Measurements from ENCODE around the gene EGFL8. TPM values are rescaled to one million over a fixed set of nuclear protein-coding genes. Genes with fewer than 3 reads are reported as not detected.

EGFL8 gene
- total and polyA plus RNA-seq, 2 donors (not counting 3 experiments of a cell fraction or from before 2014, with no cell fraction given): 9.0 to 12.6 TPM

GRCh38 chr6:32167154-32167760 lies 2.9 kb downstream of the EGFL8 start:
- CTCF ChIA-PET: no interaction called here

GRCh38 chr6:32167761-32168262 lies 3.4 kb downstream of the EGFL8 start:
- dilution Hi-C loops (cut with MboI; ENCODE audit: extremely low pct_ligation_motif_present, low sequenced_read_pairs): no loop called here
- FAIRE-seq: no peak
- H2AFZ ChIP-seq (ENCODE audit: low read depth, low read length): no peak overlapping the region
- no TSS peak for BruUV-seq (replicated peaks)
- no peak for TF ChIP-seq GATA2 (IDR thresholded peaks at IDR 0.05; ENCODE audit: insufficient read depth, insufficient read length, low read depth, low read length)
- no peak for TF ChIP-seq FOS (IDR thresholded peaks at IDR 0.05; ENCODE audit: borderline replicate concordance, insufficient read depth, low read length)
- no peak for TF ChIP-seq EZH2 (IDR thresholded peaks at IDR 0.05; ENCODE audit: borderline replicate concordance, low read depth, low read length, severe bottlenecking)
- no peak for TF ChIP-seq CTCF (IDR thresholded peaks at IDR 0.05; ENCODE audit: extremely low read depth in 1 of 2, insufficient read depth in 1 of 2, low read depth in 1 of 2, low read length in 2 of 2)
- TF ChIP-seq MYC (IDR thresholded peaks at IDR 0.05; ENCODE audit: low read depth, low read length): no peak
- H4K20me1 ChIP-seq (replicated peaks; ENCODE audit: control insufficient read depth, extremely low read depth, insufficient read depth, low read length): no peaks in the 10 kb centered on the region
- no peak overlapping the region for H3K4me2 ChIP-seq (ENCODE audit: insufficient read depth, low read length)
- H3K9me3 ChIP-seq (replicated peaks; ENCODE audit: control insufficient read depth, insufficient read depth, low read length): no peaks in the 10 kb centered on the region
- intact Hi-C loops (cut with micrococcal nuclease): no loop called here
- no peaks in the 10 kb centered on the region for H3K27me3 ChIP-seq (ENCODE audit: control insufficient read depth in 2 of 2, insufficient read depth in 2 of 2, low read length in 2 of 2)
- H3K36me3 ChIP-seq (ENCODE audit: control insufficient read depth in 2 of 2, extremely low read depth in 1 of 2, insufficient read depth in 2 of 2, low read length in 2 of 2): peaks cover 7 to 21% of the 10 kb centered on the region in 2 experiments
- POLR2A ChIA-PET: no interaction called here
- H3K79me2 ChIP-seq (ENCODE audit: control insufficient read depth, insufficient read depth, low read length): no peaks in the 10 kb centered on the region
- H3K4me3 ChIP-seq (replicated peaks in 1 of 3; ENCODE audit: insufficient read depth in 1 of 3, low read depth in 1 of 3, low read length in 3 of 3): no peak overlapping the region
- no peak for DNase-seq (ENCODE audit: low read depth, low spot score)
- H3K9me1 ChIP-seq (replicated peaks; ENCODE audit: control insufficient read depth, extremely low read depth, insufficient read depth, low read length): no peaks in the 10 kb centered on the region
- CTCF ChIA-PET: no interaction called here
- no peak overlapping the region for H3K9ac ChIP-seq (replicated peaks; ENCODE audit: extremely low read depth, insufficient read depth, low read length)
- no peaks in the 10 kb centered on the region for H3K4me1 ChIP-seq (ENCODE audit: control insufficient read depth, extremely low read depth, insufficient read depth, low read length)
- no peak overlapping the region for H3K27ac ChIP-seq (ENCODE audit: insufficient read depth, low read depth, low read length)

More at GRCh38 chr6:32167154-32167760, 2.9 kb downstream of the EGFL8 start:
- H4K20me1 ChIP-seq (replicated peaks; ENCODE audit: control insufficient read depth, extremely low read depth, insufficient read depth, low read length): no peaks in the 10 kb centered on the region
- H3K4me2 ChIP-seq (ENCODE audit: insufficient read depth, low read length): no peak overlapping the region
- dilution Hi-C loops (cut with MboI; ENCODE audit: extremely low pct_ligation_motif_present, low sequenced_read_pairs): no loop called here
- no peaks in the 10 kb centered on the region for H3K27me3 ChIP-seq (ENCODE audit: control insufficient read depth in 2 of 2, insufficient read depth in 2 of 2, low read length in 2 of 2)
- H3K4me1 ChIP-seq (ENCODE audit: control insufficient read depth, extremely low read depth, insufficient read depth, low read length): no peaks in the 10 kb centered on the region
- no peak for TF ChIP-seq EZH2 (IDR thresholded peaks at IDR 0.05; ENCODE audit: borderline replicate concordance, low read depth, low read length, severe bottlenecking)
- TF ChIP-seq POLR2AphosphoS5 (IDR thresholded peaks at IDR 0.05; ENCODE audit: insufficient read depth, low read depth, low read length): no peak
- no peak for TF ChIP-seq FOS (IDR thresholded peaks at IDR 0.05; ENCODE audit: borderline replicate concordance, insufficient read depth, low read length)
- H3K9me1 ChIP-seq (replicated peaks; ENCODE audit: control insufficient read depth, extremely low read depth, insufficient read depth, low read length): no peaks in the 10 kb centered on the region
- no peak overlapping the region for H3K27ac ChIP-seq (ENCODE audit: insufficient read depth, low read depth, low read length)
- H3K4me3 ChIP-seq (replicated peaks in 1 of 3; ENCODE audit: insufficient read depth in 1 of 3, low read depth in 1 of 3, low read length in 3 of 3): no peak overlapping the region
- FAIRE-seq (no peak), DNase-seq (ENCODE audit: low read depth, low spot score) (no peak)
- H3K9me3 ChIP-seq (replicated peaks; ENCODE audit: control insufficient read depth, insufficient read depth, low read length): no peaks in the 10 kb centered on the region
- no peaks in the 10 kb centered on the region for H3K79me2 ChIP-seq (ENCODE audit: control insufficient read depth, insufficient read depth, low read length)
- H3K9ac ChIP-seq (replicated peaks; ENCODE audit: extremely low read depth, insufficient read depth, low read length): no peak overlapping the region
- POLR2A ChIA-PET: no interaction called here
- H3K36me3 ChIP-seq (ENCODE audit: control insufficient read depth in 2 of 2, extremely low read depth in 1 of 2, insufficient read depth in 2 of 2, low read length in 2 of 2): peaks cover 7 to 21% of the 10 kb centered on the region in 2 experiments
- H2AFZ ChIP-seq (ENCODE audit: low read depth, low read length): no peak overlapping the region
- intact Hi-C loops (cut with micrococcal nuclease): no loop called here
- BruUV-seq (replicated peaks): no TSS peak

Measured in endothelial cell of umbilical vein (primary cell).